Esophagus squamous epithelium (tissue), 5 donors: ENCODE measurements around the gene SEPTIN14. TPM values are rescaled to one million over a fixed set of nuclear protein-coding genes. Genes with fewer than 3 reads are reported as not detected.

Source experiments
- DNase-seq: peaks from one replicate; lab custom pipeline; 2025; lab: John Stamatoyannopoulos, UW
- H3K27ac ChIP-seq, 4 donors: fragments of 200-600 bp; sonication (generic); one replicate each; pipeline ENCODE4 v1.5.1; 2016 to 2019; ENCODE audit warnings: mild to moderate bottlenecking in 1 of 4
- H3K27me3 ChIP-seq, 4 donors: fragments of 200-600 bp; sonication (generic); 1 replicate in 3 of 4; 2 replicates in 1 of 4; pipeline versions ENCODE4 v1.5.1 to v1.6.0; 2017 to 2021; ENCODE audit warnings: antibody characterized with exemption in 1 of 4
- H3K36me3 ChIP-seq, 3 donors: fragments of 200-600 bp; sonication (generic); one replicate each; pipeline ENCODE4 v1.5.1; 2016 to 2019
- H3K4me1 ChIP-seq, 3 donors: fragments of 200-600 bp; sonication (generic); one replicate each; pipeline ENCODE4 v1.5.1; 2017 to 2019
- H3K4me3 ChIP-seq, 4 donors: fragments of 200-600 bp; sonication (generic); 1 replicate in 3 of 4; 2 replicates in 1 of 4; pipeline ENCODE4 v1.5.1; 2016 to 2019; ENCODE audit warnings: mild to moderate bottlenecking in 2 of 4, moderate library complexity in 1 of 4
- H3K9me3 ChIP-seq, 3 donors: fragments of 200-600 bp; sonication (generic); one replicate each; pipeline ENCODE4 v1.5.1; 2016 to 2019
- CTCF ChIP-seq, 6 experiments: fragments of 450-650 bp in 4 of 6; fragments of 200-600 bp in 2 of 6; sonication (generic) in 2 of 6; IDR thresholded peaks; one replicate each; pipeline ENCODE4 v1.5.1; 2016 to 2019; ENCODE audit warnings: antibody characterized with exemption in 6 of 6, mild to moderate bottlenecking in 4 of 6, moderate library complexity in 4 of 6
- POLR2A ChIP-seq, 4 donors: fragments of 450-650 bp; IDR thresholded peaks; one replicate each; pipeline ENCODE4 v1.6.1; 2017; ENCODE audit warnings: antibody characterized with exemption in 4 of 4, mild to moderate bottlenecking in 4 of 4, moderate library complexity in 3 of 4
- WGBS, 2 donors: methylation state at CpG; one replicate each; pipeline ENCODE4 v1.1.5; 2018; 5-methylcytosine and 5-hydroxymethylcytosine counted together
- intact Hi-C: fragments of 100-400 bp; cut with DNase I; formaldehyde crosslinking; loops from one replicate; pipeline ENCODE4 v1.15.0; 2022
- total RNA-seq, 4 donors: library from RNA; depleted of rRNA; stranded (reverse); fragments of >200 nt; gene quantifications; one replicate each; pipeline ENCODE4 v1.1.0, GENCODE V29; 2016
- donor health status: DM: yes; HTN: yes; CAD: no.

Gene SEPTIN14
- total RNA-seq, 4 donors from 2014 or later = not detected

DNA sequence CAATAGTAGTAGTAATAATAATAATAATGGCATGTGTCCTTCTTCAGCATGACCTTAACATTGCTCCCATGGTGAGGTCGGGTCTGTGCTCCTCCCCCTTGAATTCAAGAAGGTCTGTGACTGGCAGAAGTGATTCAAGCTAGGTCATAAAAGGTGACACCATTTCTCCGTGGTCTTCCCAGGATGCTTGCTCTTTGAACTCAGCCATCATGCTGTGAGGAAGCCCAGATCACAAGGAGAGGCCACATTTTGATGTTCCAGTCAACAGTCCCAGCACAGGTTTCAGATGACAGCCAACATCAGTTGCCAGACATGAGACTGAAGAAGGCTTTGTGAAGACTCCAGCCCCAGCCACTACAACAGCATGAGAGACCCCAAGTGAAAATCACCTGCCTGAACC lies 83.9 kb downstream of the SEPTIN14 start:
- 38 to 58% methylated on average over 2 of the region's 2 CpGs for WGBS, 2 donors
- Histone ChIP-seq H3K4me1 (peaks cover under 1 to 18% (median 7%) of the 10 kb centered on the region in 3 donors), H3K36me3 (no peaks in the 10 kb centered on the region), H3K27ac (no peak overlapping the region), H3K27me3 (no peaks in the 10 kb centered on the region), H3K4me3 (no peak overlapping the region), H3K9me3 (no peaks in the 10 kb centered on the region)
- TF ChIP-seq CTCF (IDR thresholded peaks at IDR 0.05) (no peak), POLR2A (IDR thresholded peaks at IDR 0.05) (no peak)
- intact Hi-C loops = no loop called here
- DNase-seq = no peak

- Histone ChIP-seq H3K27ac (no peak overlapping the region), H3K9me3 (no peaks in the 10 kb centered on the region), H3K4me1 (peaks cover 2 to 21% (median 7%) of the 10 kb centered on the region in 3 donors), H3K36me3 (no peaks in the 10 kb centered on the region), H3K27me3 (no peaks in the 10 kb centered on the region), H3K4me3 (no peak overlapping the region)
- 89% methylated on average over 6 to 8 of the region's 8 CpGs for WGBS, 2 donors
- no peak for DNase-seq
- intact Hi-C loops = no loop called here
- TF ChIP-seq POLR2A (IDR thresholded peaks at IDR 0.05) (no peak), CTCF (IDR thresholded peaks at IDR 0.05) (no peak)
Measured at GRCh38 chr7:55776196-55776595, 86.4 kb downstream of the SEPTIN14 start.

- peak overlapping the region in 1 of 4 donors; percentile 29 for H3K27ac ChIP-seq
- H3K36me3 ChIP-seq = no peaks in the 10 kb centered on the region
- WGBS, 2 donors = 10% methylated on average over 2 of the region's 11 CpGs; no CpG with 5 or more reads in 1 of the 2 donors
- no peak for DNase-seq
- intact Hi-C loops = no loop called here
- peaks cover 2 to 21% (median 7%) of the 10 kb centered on the region in 3 donors for H3K4me1 ChIP-seq
- TF ChIP-seq POLR2A (IDR thresholded peaks at IDR 0.05) (no peak), CTCF (IDR thresholded peaks at IDR 0.05) (no peak)
- peak overlapping the region in 1 of 4 donors; percentile 33 for H3K4me3 ChIP-seq
- no peaks in the 10 kb centered on the region for H3K9me3 ChIP-seq
- no peaks in the 10 kb centered on the region for H3K27me3 ChIP-seq
Measured at GRCh38 chr7:55775051-55775420, 87.5 kb downstream of the SEPTIN14 start.

- WGBS, 2 donors = 39 to 46% methylated on average over 10 to 11 of the region's 14 CpGs
- H3K27ac ChIP-seq = peak overlapping the region in 3 of 4 donors; percentile 11 to 45 (median 34)
Measured at GRCh38 chr7:55774327-55775050, 88.1 kb downstream of the SEPTIN14 start.

More at GRCh38 chr7:55774327-55775050, 88.1 kb downstream of the SEPTIN14 start:
- no peaks in the 10 kb centered on the region for H3K36me3 ChIP-seq
- intact Hi-C loops = no loop called here
- no peaks in the 10 kb centered on the region for H3K9me3 ChIP-seq
- H3K4me3 ChIP-seq = peak overlapping the region in 1 of 4 donors; percentile 33
- peaks cover 2 to 21% (median 7%) of the 10 kb centered on the region in 3 donors for H3K4me1 ChIP-seq
- TF ChIP-seq POLR2A (IDR thresholded peaks at IDR 0.05) (no peak), CTCF (IDR thresholded peaks at IDR 0.05) (no peak)
- no peak for DNase-seq
- H3K27me3 ChIP-seq = no peaks in the 10 kb centered on the region
